Activated CD4-positive, alpha-beta T cell treated with anti-CD3 and anti-CD28 coated beads, Interleukin-2, amount 50 U/mL, for 48 hours (primary cell): Measurements from ENCODE around the gene AIFM3.
A peak's percentile ranks its signal among the peaks of the same experiment; 100 is the strongest.
"Not testable (repeated sequence)": the region's sequence is repeated elsewhere in the genome, so short reads cannot be mapped to it uniquely, and the experiment has no call there.

ENCODE experiments used
- DNase-seq, 2 experiments: peaks; one replicate each; pipeline ENCODE4 v3.0.0-alpha.2; 2020

Gene AIFM3

GRCh38 chr22:20959578-20960461 is 7.2 kb upstream of the AIFM3 start:
- no peak for DNase-seq

DNA sequence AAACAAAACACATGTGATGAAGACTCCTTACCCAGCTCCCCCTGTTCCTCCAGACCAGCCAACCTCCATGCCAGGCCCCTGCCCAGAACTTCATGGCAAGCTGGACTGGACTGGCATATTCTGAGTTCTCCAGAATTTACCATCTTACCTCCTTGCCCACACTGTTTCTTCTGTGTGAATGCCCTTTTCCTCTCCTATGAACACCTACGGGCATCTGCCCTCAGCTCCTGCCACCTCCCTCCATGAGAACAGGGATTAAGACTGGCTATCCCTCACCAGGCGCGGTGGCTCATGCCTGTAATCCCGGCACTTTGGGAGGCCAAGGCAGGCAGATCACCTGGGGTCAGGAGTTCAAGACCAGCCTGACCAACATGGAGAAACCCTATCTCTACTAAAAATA is 6.4 kb upstream of the AIFM3 start:
- no peak for DNase-seq

DNA sequence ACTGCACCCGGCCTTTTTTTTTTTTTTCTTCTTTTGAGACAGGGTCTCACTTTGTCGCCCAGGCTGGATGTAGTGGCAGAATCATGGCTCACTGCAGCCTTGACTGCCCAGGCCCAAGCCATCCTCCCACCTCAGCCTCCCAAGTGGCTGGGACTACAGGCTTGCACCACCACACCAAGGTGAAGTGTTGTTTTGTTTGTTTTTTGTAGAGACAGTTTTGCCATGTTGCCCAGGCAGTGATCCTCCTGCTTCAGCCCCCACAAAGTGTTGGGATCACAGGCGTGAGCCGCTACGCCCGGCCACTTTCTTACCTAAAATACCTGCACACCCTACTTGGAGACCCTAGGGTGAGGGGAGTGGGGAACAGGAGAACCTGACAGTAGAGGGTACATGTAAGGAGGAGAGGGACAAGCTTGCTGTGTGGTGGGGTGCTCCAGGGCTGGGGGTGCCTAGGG is 4.5 kb upstream of the AIFM3 start:
- DNase-seq: no peak

DNA sequence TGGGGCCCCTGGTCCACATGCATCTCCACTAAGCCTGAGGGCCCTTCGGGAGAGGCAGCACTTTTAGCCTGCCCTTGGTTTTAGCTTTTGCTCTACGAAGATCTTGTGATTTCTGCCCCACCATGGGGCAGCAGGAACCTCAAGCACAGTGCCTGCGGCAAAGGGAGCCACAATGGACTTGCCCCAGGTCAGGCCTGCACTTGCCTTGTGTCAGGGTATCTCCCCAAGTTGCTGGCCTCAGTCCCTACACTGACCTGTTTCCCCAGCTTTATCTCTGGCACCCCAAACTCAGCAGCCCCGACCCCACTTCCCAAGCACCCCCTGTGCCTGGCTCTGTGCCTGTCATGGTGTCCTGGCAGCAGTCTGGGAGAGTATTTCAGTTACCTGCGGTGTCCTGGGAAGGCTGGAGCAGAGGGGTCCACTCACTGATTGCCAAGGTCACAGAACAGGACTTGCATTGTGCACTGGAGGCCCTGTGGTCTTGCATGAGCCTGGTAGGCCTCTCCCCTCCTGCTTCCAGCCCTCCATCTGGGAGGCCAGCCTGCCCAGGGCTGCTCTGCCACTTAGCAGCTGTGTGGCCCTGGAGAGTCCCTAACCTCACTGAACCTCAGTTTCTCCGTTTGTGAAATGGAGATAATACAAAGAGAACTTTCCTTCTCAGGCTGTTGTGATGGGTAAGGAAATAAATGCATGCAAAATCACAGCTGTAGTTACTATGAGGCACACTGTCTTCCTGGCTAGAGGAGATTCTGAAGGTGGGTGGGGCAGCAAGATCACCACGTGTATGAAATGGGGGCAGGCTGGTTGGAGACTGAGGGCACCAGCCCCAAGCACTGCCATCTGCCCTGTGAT is 3.6 kb upstream of the AIFM3 start:
- DNase-seq: no peak

DNA sequence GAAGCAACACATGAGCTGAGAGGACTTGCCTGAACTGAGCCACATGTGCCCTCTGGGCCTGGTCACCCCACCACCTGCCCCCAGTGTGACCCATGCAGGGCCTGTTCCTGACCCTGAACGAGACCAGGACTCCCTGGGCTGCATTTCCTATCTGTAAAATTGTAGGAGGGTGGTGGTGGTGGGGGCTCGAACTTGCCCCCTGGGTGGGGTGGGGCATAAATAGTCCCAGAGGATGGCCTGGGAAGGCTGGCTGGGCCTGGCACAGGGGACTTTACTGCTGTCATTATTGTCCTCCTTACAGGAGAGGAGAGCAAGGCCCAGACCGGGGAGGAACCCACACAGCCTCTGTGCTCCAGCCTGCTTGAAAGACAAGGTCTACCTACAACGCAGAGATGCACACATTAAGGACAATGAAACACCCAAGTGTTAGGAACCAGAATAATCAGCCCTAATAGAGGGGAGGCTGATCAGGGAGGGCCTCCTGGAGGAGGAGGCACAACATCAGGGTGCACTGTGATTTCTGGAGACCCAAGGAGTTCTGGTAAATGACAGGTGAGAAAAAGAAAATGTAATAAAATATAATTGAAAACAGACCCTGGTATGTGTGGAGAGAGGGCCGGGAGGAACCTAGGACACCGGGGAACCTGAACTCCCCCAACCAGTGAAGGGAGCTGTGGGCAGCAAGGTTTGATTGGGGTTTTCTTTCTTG is 2.8 kb upstream of the AIFM3 start:
- DNase-seq: no peak

DNA sequence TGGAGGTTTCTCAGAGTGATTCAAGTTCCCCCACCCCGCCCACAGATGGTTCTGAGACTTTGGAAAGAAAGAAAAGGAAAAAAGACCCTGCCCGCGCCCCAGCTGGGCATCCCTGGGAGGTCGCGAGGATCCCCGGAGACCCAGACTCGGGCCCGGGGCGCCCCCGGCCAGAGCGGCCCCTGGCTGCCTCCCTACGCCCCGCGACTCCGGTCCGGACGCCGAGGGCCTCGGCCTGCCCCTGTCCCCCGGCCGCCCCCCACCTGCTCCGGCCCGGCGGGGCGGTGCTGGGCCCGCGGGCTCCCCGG is 2.3 kb upstream of the AIFM3 start:
- DNase-seq: peak in 1 of 2 experiments; percentile 32

- DNase-seq: no peak
Observed at GRCh38 chr22:20965104-20965887, 1.8 kb upstream of the AIFM3 start.

DNA sequence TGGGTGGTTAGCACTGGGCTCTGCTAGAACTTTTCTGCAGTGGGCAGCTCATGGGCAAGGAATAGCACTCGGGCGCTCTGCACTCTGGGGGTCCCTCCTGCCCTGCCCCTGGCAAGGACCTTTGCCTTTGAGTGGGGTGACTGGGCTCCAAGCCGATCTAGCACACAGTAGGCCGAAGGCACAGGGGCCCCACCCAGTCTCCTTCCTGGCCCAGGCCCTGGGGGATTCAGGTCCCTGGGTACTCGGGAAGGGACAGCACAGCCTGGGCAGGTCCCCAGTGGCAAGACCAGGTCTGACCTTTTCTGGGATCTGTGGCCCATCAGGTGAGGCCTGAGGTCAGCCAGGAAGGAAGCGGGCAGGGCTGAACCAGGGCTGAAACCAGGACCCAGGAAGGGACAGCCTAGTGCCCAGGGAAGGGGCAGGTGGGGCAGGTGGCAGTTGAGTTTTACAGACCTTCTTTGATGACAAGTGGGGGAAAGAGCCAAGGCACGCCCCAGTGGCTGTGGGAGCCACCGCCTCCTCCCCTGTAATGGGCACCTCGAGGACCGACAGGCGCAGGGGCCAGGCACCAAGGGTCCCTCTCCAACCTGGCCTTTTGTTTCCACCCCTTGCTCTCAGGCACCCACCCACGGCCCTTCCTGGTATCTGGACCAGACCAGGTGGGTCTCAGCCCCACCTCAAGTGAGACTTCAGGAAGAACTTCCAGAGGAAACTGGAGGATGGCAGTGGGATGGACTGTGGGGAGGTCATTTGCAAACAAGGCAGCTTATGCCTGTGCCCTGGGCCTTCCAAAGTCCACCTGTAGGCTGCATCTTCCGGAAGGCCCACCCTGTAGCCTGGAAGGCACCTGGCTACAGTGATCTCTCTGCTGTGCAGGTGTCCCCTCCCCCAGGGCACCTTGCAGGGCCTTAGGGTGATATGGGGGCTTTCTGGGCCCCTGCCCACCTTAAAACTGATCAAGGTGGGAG is 883 bp upstream of the AIFM3 start:
- DNase-seq: no peak

DNA sequence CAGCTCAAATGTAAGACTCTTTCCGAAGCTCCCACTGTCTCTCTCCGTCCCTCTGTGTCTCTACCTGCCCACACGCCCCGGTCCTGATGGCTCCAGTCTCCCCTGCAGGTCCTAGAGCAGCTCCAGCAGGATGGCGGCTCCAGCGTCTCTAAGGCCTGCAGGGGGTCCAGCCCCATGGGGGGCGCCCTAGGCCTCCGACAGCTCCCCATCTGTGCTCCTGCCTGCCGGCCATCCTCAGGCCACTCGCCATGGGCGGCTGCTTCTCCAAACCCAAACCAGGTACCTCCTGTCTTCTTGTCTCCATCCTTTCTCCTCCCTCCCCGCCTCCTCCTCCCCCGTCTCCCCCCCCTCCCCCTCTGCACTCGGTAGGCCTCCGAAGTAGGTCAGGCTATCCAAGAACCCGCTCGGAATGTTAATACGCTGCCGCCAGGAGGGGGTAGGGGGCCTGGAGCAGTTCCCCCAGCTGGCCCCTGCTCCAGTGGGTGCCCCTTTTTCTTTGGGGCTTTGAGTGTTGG is 699 bp downstream of the AIFM3 start:
- DNase-seq: no peak

GRCh38 chr22:20968281-20968977 is 1.4 kb downstream of the AIFM3 start:
- DNase-seq: no peak

- DNase-seq: no peak
Observed at GRCh38 chr22:20970939-20971657, 4.0 kb downstream of the AIFM3 start.

DNA sequence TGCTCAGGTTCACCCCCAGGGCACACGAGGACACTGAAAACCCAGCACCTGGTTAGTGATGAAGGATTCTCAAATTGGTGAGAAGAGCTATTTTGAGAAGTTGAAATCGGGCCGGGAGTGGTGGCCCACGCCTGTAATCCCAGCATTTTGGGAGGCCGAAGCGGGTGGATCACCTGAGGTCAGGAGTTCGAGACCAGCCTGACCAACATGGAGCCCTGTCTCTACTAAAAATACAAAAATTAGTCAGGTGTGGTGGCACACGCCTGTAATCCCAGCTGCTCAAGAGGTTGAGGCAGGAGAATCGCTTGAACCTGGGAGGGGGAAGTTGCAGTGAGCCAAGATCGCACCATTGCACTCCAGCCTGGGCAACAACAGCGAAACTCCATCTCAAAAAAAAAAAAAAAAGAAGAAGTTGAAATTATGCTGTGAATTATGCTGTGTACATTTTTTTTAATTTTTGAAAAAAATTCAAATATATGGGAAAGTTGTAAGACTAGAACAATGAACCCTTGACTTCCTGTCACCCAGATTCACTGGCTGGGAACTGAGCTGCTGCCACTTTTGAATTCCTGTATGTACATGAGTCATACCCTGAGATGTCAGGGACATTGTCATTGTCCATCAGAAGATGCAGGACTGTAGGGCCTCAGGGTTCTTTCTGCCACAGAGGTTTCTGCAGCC is 5.1 kb downstream of the AIFM3 start:
- not testable (repeated sequence) for DNase-seq

- no peak for DNase-seq
Observed at GRCh38 chr22:20972933-20973577, 6.0 kb downstream of the AIFM3 start.

- DNase-seq: no peak
Observed at GRCh38 chr22:20973634-20974286, 6.7 kb downstream of the AIFM3 start.

DNA sequence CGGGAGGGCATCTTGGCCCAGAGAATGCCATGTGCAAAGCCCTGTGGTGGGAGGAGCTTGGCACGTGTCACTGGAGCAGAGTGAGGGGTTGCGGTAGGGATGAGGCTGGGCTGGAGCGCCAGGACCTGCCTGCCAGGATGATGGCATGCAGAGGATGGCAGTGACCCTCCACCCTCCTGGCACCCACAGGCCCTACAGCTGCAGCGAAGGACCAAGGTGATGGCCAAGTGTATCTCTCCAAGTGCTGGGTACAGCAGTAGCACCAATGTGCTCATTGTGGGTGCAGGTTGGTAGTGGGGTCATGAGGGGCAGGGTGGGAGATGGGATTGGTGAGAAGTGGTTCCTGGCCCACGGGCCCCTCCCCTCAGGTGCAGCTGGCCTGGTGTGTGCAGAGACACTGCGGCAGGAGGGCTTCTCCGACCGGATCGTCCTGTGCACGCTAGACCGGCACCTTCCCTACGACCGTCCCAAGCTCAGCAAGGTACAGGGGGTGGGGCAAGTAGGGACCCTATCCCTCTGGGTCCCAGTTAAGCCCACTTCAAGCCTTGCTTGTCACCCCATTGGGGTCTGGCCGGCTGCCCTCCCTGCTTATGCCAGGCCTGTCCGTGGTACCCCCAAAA is 7.4 kb downstream of the AIFM3 start:
- DNase-seq: no peak

- no peak for DNase-seq
Observed at GRCh38 chr22:20975541-20976290, 8.7 kb downstream of the AIFM3 start.
